Measurements from ENCODE around the gene NSRP1.
"Not testable (repeated sequence)": the region's sequence is repeated elsewhere in the genome, so short reads cannot be mapped to it uniquely, and the experiment has no call there.

Gene NSRP1

DNA sequence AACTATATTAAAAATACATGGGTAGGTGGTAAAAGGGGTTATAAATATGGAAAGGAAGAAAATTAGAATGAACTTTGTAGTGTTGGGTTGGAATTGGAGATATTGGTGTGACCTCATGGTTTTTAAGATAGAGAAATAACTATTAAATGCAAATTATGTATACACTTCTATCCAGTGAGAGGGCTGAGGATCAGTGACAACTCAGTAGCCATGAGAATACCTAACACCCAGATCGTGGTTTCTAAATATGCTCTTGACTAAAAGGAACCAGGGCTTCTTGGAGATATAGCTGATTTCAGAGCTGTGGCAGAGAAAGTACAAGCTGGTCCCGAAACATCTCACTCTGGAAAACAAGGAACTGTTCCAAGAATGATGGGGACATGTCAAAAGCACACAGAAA, 74.5 kb downstream of the NSRP1 start:
- DNase-seq = no peak

DNA sequence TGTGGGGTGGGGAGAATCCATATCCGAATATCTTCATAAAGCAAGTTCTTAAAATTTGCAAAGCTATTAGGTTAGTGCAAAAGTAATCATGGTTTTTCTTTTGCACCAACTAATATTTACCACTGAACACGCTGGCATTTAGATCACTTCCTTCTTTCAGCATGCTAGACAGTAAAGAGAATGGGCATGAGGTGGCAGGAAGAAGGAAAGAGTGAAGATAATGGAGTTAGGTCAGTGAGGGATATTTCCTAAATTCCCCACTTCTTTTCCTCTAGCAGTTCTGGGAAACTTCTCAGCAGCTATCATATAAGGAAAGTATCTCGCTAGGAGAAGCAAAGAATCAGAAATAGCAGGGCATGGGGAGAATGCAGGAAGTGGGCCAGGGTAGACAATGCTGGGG, 79.9 kb downstream of the NSRP1 start:
- no peak for DNase-seq

DNA sequence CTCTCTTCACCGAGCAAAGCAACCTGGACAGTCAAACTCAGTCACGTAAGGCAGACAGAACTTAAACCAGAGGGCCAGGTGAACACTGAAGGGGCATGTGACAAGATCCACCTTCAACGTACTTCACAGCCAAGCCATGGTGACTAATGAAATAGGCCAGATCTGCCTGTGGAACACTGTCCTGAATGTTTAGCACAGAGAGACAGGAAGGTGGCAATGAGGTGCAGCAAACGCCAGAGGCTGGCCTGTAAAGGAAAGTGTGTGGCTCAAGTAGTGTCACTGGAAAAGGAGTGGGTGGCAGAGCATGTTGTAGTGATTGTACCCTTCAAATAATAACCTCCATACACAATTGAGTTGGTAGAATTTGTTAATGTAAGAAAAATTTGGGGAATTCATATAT, 80.8 kb downstream of the NSRP1 start:
- no peak for DNase-seq

DNA sequence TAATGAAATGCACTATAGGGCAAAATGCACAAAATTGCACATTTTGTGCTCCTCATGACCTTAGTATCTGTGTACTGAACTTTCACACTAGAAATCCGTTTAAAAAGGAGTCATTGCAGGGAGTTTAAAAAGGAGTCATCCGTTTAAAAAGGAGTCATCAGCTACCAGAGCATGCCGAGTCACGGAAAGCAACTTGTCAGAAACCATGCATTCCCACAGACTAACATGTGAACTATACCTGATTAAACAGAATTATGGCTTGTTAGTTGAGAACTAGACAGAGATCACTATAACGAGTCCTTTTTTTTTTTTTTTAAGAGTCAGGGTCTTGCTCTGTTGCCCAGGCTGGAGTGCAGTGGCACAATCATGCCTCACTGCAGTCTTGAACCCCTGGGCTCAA, 83.0 kb downstream of the NSRP1 start:
- DNase-seq = no peak

DNA sequence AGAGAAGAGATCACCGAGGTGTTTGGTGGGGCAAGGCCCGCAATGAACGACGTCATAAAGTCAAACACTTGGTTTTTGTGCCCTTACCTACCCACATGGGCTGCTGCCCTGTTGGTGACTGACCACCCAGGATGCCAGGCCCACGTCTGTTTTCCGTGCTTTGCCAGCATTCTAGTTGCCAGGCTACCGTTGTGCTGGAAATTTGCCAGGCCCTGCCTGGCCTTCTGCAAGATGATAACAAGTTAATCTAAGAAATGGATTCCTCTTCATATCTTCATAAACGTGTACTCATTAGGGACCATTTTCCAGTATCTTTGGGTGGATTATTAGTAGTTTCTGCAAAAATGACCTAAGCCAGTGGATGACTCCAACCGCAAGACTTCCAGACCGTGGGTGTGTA, 83.5 kb downstream of the NSRP1 start:
- no peak for DNase-seq

DNA sequence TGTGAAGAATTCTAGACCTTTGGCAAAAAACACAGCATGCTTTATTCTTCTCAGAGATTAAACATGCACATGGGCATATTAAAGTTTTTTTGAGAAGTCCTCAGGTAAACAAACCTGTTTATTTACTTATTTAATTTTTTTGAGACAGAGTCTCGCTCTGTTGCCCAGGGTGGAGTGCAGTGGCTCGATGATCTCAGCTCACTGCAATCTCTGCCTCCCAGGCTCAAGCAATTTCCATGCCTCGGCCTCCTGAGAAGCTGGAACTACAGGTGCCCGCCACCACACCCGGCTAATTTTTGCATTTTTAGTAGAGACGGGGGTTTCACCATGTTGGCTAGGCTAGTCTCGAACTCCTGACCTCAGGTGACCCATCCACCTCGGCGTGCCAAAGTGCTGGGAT, 84.0 kb downstream of the NSRP1 start:
- DNase-seq = not testable (repeated sequence)

DNA sequence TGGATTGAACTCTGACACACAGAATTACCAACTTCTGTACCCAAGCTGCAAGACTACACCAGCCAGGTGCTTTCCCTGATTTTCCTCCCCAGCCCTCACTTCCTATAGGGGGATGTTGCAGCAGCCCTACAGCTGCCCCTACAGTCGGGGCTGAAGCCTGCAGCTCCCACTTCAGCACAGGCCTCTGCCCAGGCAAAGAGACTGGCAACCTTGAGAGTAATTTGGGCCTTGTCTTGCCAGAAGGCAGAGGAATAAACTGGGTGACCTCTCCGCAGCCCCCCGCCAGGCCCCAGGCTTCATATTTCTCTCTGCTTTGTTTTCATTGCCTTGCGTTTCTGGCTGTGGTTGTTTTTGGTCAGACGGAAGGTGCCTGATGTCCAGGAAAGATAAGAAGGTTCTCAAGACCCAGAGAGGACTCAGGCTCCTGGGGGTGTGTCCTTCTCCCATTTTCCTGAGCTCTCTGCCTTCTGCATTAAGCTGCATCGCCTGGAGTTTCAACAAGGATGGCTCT, 86.9 kb downstream of the NSRP1 start:
- no peak for DNase-seq

DNA sequence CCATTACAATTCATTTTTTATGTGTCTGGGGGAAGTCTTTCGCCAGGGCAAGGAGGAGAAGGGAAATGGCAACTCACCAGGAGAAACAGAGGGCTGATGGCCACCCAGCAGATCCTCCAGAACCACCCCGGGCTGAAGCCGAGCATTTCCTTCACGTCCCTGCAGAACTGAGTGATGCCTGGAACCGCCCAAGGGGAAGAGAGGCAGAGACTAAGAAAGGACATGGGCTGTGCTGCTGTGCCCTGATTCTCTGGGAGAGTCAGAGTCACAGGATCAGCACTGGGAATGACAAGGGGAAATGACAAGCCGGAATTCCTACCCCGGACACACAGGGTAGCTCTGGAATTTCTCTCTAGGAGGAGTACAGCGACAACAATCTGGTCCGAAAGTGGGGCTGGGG, 91.0 kb downstream of the NSRP1 start:
- DNase-seq = no peak

DNA sequence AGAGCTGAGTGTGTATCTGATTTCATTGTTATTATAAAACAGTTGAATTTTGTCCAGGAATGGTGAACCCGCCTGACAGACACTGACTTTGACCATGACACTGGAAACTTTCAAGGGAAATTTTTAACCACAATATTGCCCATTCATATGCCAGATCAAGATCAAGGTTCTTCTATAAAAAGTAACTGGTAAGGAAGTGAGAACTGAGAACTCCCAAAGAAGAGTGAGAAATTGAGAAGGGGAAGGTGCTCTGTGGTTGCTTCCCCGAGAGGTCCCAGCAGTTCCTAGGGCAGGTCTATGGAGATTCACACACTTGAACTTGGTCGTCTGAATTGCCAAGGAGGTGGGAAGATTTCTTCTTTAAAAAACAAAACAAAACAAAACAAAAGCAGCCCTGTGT, 91.6 kb downstream of the NSRP1 start:
- no peak for DNase-seq

DNA sequence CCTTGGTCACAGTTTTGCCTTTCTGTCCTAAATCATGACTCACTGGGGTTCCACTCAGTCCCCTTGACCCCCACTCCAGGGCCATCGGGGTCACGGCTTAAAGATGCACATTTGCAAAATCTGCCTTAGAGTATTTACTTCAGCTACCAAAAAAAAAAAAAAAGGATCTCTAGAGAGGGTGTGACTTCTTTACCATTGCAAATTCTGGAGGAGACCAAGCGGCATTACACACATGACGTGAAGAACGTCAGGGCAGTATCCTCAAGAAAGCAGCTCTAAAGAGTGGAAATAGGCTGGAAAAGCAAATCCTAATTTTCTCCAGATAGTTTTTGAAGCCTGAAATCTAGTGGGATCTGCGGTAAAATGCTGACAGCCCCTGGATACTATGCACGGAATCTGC, 93.3 kb downstream of the NSRP1 start:
- DNase-seq = no peak

DNA sequence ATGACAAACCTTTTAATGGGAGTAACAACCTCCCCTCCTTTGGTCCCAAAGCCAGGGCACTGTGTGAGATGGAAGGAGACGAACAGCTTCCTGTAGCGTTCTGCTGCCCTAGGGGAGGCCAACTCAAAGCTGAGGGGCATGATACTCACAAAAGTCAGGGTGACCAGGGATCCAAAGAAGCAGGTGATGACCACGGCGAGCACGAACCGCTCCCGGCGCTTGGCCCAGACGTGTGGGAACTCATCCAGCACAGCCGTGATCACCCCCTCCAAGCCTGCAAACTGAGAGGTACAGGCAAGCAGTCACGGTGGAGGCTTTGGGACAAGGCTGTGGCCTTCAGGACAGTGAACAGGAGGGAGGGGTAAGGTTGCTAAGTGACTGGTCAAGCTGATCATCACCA, 93.8 kb downstream of the NSRP1 start:
- no peak for DNase-seq

DNA sequence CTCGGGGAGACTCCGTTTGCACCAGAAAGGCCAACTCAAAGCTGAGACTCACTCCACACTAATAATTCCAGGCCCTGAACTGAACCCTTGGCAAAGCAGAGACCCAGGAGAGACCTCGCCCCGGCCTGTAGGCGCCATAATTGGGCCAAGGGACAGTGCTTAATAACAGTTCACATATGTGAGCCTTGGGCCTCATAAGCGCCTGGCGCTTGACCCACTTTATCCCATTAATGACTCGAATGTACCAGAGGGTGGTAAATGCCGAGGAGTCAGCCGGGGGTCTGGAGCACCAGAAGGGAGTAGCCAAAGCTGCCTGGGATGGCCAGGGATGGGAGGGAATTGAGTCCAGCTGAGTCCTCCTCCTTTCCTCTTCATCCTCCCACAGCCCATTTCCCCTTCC, 94.3 kb downstream of the NSRP1 start:
- no peak for DNase-seq

DNA sequence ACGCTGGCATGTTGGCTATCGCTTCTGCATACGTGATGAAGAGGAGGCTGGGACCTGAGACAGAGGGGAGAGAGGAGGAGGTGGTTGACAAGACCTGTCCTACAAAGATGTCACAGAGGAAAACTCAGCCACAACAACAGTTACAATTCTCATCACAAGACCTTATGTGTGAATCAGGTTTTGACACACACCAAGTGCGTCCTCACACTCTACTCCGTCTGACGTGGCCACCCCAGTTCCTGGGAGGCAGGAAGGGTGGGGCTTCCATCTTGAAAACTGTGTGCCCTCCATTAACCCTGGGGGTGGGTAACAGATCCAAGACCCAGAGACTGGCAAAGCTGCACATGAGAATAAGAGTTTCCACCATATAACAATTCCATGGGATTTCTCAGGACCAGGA, 94.8 kb downstream of the NSRP1 start:
- DNase-seq = no peak

DNA sequence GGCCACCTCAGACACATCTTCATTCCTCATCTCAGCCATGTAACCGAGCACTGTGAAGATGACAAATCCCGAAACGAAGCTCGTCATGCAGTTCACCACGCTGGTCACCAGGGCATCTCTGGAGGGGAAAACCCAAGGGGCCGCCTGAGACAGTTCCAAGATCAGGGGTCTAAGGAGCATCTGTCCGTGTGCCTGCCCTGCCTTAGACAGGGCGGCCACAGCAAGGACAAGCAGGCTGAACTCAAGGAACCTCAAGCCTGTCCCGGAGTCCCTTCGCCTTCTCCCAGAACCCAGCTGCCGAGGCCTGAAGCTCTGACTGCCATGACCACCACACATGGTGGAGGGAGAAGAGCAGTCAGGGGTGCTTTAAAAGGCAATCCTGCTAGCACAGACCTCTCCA, 96.1 kb downstream of the NSRP1 start:
- no peak for DNase-seq

DNA sequence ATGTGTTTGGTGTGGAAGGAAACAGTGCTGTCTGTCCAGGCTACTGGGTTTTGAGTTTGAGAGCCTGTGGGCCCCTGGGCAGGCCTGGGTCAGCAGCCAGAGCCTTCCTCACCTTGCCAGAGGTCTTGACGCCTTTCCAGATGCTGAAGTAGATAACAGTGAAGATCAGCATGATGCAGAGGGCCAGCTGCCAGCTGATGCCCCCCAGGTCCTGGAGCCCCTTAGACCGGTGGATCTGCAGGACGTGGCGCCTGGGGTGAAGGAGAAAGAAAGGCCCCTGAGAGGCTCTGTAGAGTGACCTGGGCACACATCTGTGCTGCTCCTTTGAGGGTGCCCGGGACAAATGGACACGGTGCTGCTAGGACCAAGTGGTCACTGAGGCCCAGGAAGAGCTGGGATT, 100.4 kb downstream of the NSRP1 start:
- no peak for DNase-seq

DNA sequence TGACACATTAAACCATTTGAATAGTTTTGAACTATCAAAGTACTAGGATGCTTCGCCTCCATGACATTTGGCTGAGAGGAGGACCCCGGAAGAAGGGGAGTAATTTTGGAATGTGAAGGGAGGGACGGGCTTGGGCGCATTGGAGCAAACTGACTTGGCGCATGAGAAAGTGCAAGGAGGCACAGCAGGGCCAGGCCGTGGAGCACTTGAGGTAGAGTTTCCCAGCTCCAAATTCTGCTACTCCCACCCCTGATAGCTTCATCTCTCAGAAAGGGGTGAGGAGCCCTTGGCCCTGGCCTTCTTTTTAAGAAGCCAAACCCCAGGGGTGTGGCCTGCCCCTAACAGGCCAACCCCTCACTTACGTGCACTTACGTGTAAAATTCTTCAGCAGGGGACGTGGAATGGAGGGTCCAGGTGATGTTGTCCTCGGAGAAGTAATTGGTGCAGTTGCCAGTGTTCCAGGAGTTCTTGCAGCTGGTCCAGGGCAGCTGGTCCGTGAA, 101.2 kb downstream of the NSRP1 start:
- DNase-seq = no peak

DNA sequence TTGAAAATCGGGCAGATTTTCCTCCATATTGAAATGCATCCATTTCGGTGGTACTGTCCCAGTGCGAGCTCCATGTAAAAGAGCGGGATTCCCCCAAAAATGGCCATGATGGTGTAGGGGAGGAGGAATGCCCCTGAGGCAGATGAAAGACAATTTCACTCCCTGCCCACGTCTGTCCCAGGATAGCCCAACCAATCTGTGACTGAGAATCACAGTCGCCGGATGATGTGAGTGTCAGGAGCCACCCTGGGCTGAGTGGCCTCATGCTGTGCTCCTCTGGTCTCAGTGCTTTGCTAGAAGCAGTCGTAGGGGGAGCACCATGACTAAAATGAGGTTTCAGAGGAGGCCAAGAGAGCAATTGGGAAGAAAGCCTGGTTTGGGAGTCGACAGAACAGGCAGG, 102.2 kb downstream of the NSRP1 start:
- DNase-seq = no peak

DNA sequence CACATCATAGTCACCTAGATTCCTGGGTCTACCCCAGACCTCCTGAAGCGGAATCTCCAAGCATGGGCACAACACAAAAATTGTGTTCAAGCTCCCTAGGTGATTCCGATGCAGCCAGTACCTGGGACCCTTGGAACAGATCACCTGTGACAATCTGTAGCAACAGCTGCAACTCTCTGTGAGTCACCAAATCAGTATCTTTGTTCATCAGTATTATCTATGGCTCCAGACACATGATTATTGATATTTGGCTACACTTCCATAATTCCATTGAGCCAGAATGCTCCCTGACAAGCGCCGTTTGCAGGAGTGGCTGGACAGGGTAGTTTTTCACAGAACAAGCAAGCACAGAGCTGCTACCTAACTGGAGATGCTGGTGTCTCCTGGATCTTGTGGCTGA, 102.7 kb downstream of the NSRP1 start:
- DNase-seq = no peak

DNA sequence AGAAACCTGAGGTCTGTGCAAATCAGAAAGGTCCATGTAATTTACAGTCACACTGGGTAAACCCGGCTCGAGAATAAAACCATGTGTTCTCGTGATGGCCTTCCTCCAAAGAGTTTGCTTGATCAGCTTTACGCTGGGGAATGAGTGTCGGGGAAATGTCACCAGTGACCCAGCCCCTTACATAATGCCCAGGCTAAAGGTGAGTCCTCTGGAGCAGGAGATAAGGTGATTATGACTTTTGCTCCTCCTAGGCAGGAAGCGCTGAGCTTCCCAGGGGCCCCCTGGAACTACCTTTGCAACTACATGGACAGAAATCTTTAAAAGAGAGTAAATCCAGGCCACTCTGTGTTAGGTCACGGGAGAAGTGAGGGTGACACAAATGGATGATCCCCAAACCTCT, 103.2 kb downstream of the NSRP1 start:
- DNase-seq = no peak

DNA sequence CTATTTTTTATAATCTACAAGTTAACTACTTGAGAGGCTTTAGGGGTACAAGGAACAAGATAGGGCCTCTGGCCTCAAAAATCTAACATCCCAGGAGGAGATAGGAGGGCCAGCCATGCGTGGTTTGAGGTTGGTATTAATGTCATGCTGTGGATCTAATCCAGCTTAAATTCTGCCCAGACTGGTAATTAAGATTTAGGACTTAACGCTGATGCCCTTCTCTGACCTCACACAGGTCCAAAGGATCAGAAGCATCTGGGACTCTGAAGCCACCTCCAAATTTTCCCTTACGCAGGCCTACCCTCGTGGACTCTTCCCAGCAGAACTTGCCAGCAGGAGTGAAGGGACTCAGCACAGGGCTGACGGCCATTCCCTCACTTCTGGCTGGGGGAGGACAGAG, 103.8 kb downstream of the NSRP1 start:
- no peak for DNase-seq

DNA sequence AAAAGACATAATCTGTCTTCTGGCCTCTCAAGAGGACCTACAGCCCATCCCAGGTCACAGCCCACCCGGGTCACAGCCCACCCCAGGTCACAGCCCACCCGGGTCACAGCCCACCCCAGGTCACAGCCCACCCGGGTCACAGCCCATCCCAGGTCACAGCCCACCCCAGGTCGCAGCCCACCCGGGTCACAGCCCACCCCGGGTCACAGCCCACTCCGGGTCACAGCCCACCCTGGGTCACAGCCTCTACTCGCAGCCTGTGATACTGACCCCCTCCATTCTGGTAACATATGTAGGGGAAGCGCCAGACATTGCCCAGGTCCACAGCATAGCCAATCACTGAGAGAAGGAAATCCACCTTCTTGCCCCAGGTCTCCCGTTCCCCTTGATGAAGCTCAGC, 104.7 kb downstream of the NSRP1 start:
- no peak for DNase-seq

DNA sequence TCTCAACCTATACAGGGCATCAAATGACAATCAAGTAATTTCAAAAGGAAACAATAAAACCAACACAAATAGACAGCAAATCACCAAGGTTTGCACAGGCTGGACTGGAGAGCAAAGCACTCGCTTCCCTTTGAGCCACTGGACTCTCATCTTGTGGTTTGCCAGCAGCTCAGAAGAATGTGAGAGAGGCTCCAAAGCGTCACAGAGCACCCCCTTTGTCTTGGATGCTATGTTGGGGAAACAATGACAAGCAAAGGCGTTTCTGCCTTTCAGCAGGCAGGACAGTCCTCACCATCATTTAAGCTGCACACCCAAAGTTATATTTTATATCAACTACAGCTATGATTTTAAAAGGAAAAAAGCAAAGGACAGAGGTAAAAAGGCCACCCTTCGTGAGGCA, 105.6 kb downstream of the NSRP1 start:
- DNase-seq = no peak

DNA sequence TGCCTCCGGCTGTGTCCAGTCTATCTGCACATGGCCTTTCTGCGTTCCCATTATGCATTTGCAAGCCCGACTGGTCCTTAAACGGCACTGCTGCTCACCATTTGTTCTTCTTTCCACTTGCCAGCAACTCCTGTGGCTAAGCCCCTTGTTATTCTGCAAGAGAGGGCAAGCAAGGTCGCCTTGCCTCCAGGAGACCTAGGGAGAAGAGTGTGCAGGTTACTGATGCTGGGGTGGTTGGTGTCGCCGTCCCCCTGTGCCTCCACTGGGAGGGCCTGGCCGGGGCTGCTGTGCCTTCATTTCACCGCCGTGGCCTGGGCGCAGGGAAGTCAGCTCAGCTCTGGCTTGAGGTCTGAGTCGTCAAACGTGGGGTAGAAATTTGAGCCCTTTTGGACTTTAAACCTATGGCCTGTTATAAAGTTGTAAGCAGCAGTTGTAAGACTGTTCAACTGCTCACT, 106.1 kb downstream of the NSRP1 start:
- no peak for DNase-seq

DNA sequence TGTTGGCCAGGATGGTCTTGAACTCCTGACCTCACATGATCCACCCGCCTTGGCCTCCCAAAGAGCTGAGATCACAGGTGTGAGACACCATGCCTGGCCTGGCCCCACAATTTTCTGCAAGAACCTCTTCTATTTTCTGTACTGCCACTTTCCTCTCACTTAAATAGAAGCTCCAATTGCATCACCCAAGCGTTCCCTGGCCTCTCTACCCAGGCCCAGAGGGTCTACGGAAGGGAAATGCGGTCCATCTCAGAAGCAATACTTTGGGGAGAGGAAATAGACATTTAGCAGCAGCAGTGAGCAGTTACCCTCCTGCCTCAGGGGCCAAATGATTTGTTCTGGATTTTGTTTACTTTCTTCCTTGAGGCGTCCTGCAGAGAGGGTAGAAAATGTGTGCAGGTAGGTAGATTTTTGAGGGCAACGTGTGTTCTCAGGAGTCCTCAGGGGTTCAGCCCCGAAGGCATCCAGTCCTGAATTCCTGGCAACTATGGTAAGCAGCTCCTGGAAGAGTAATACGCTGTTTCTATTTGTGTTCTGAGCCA, 107.9 kb downstream of the NSRP1 start:
- no peak for DNase-seq

DNA sequence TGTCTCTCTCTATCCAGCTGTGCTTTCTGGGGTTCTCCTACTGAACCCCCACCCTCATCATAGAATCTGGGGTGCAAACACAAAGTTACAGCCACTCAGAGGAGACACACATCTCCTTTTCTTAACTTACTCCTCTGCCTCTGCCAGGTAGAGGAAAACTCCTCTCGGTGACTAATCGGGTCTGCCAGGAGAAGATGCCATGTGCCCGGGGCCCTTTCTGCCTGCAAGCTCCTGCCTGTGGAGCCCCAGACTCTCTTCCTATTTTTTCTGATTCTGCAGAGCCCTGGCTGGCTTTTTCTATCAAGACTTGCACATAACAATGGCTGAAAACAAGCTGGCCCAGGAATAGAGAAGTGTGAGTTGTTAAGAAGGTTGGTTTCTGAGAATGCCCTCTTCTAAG, 108.5 kb downstream of the NSRP1 start:
- no peak for DNase-seq
